GM08714 (cell line): ENCODE results near the gene COL18A1.

Experiments used
- H3K4me3 ChIP-seq: fragments of 200-500 bp; sonication (Bioruptor generic); 2 replicates; pipeline ENCODE4 v1.5.1; 2014; ENCODE audit warnings: mild to moderate bottlenecking, low read length, inconsistent platforms
- ZNF274 ChIP-seq: IDR thresholded peaks from 2 replicates; pipeline ENCODE4 v1.6.1; 2012; ENCODE audit warnings: mild to moderate bottlenecking, low read depth, low read length

The COL18A1 gene

GRCh38 chr21:45472445-45473365, 67.7 kb downstream of the COL18A1 start:
- no peak for TF ChIP-seq ZNF274
- no peak overlapping the region for H3K4me3 ChIP-seq

GRCh38 chr21:45473496-45474322, 68.7 kb downstream of the COL18A1 start:
- H3K4me3 ChIP-seq, result no peak overlapping the region
- no peak for TF ChIP-seq ZNF274

- H3K4me3 ChIP-seq, result no peak overlapping the region
- TF ChIP-seq ZNF274, result no peak
Measured at GRCh38 chr21:45474323-45474950, 69.5 kb downstream of the COL18A1 start.

- no peak for TF ChIP-seq ZNF274
- no peak overlapping the region for H3K4me3 ChIP-seq
Measured at GRCh38 chr21:45475004-45475685, 70.2 kb downstream of the COL18A1 start.

- H3K4me3 ChIP-seq, result no peak overlapping the region
Measured at GRCh38 chr21:45475797-45476570, 71.0 kb downstream of the COL18A1 start.

GRCh38 chr21:45476582-45476981, 71.6 kb downstream of the COL18A1 start:
- no peak for TF ChIP-seq ZNF274
- H3K4me3 ChIP-seq, result no peak overlapping the region

More at GRCh38 chr21:45475797-45476570, 71.0 kb downstream of the COL18A1 start:
- no peak for TF ChIP-seq ZNF274

GRCh38 chr21:45477176-45478114, 72.5 kb downstream of the COL18A1 start:
- no peak overlapping the region for H3K4me3 ChIP-seq
- TF ChIP-seq ZNF274, result no peak

GRCh38 chr21:45478115-45478801, 73.3 kb downstream of the COL18A1 start:
- H3K4me3 ChIP-seq, result peak overlapping the region; percentile 7; the same call in 1 of the 2 replicates
- TF ChIP-seq ZNF274, result no peak

- TF ChIP-seq ZNF274, result no peak
- no peak overlapping the region for H3K4me3 ChIP-seq
Measured at GRCh38 chr21:45478816-45479669, 74.1 kb downstream of the COL18A1 start.
